Measurements from ENCODE around the gene LILRB2. TPM values are rescaled to one million over a fixed set of nuclear protein-coding genes. Genes with fewer than 3 reads are reported as not detected.
A peak's percentile ranks its signal among the peaks of the same experiment; 100 is the strongest.
"Not testable (repeated sequence)": the region's sequence is repeated elsewhere in the genome, so short reads cannot be mapped to it uniquely, and the experiment has no call there.

The LILRB2 gene
- total RNA-seq, 1 donor: not detected

GRCh38 chr19:54294539-54294938, 13.6 kb upstream of the LILRB2 start:
- no peak for DNase-seq (ENCODE audit: low read depth)
- no peak overlapping the region for H3K4me3 ChIP-seq (ENCODE audit: low read depth, low read length)
- TF ChIP-seq, protein P1, sequence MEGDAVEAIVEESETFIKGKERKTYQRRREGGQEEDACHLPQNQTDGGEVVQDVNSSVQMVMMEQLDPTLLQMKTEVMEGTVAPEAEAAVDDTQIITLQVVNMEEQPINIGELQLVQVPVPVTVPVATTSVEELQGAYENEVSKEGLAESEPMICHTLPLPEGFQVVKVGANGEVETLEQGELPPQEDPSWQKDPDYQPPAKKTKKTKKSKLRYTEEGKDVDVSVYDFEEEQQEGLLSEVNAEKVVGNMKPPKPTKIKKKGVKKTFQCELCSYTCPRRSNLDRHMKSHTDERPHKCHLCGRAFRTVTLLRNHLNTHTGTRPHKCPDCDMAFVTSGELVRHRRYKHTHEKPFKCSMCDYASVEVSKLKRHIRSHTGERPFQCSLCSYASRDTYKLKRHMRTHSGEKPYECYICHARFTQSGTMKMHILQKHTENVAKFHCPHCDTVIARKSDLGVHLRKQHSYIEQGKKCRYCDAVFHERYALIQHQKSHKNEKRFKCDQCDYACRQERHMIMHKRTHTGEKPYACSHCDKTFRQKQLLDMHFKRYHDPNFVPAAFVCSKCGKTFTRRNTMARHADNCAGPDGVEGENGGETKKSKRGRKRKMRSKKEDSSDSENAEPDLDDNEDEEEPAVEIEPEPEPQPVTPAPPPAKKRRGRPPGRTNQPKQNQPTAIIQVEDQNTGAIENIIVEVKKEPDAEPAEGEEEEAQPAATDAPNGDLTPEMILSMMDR (IDR thresholded peaks at IDR 0.05; ENCODE audit: insufficient read depth, low read length): no peak

GRCh38 chr19:54289160-54289559, 8.2 kb upstream of the LILRB2 start:
- DNase-seq (ENCODE audit: low read depth); H3K4me3 ChIP-seq (ENCODE audit: low read depth, low read length): not testable (repeated sequence)

GRCh38 chr19:54287456-54287855, 6.5 kb upstream of the LILRB2 start:
- TF ChIP-seq, protein P1 (IDR thresholded peaks at IDR 0.05; ENCODE audit: insufficient read depth, low read length): no peak
- no peak overlapping the region for H3K4me3 ChIP-seq (ENCODE audit: low read depth, low read length)
- DNase-seq (ENCODE audit: low read depth): peak; percentile 11

DNA sequence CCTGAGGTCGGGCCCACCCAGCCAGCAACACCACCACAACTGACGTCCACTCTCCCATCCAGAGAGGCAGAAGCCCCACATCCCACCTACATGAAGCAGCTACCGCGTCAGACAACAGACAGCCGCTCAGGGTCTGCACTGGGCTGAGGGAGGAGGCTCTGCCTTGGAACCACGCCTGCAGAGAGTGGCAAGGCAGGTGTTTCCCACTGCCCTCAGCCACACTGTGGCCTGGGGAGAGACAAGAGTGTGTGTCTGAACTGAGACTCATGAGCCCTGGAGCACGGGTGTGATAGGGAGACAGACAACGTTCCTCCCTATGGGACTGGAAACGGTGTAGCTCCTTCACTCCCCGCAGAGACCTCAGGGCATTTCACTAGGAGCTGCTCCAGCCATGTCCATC, 5.4 kb upstream of the LILRB2 start:
- not testable (repeated sequence) for H3K4me3 ChIP-seq (ENCODE audit: low read depth, low read length); DNase-seq (ENCODE audit: low read depth)

DNA sequence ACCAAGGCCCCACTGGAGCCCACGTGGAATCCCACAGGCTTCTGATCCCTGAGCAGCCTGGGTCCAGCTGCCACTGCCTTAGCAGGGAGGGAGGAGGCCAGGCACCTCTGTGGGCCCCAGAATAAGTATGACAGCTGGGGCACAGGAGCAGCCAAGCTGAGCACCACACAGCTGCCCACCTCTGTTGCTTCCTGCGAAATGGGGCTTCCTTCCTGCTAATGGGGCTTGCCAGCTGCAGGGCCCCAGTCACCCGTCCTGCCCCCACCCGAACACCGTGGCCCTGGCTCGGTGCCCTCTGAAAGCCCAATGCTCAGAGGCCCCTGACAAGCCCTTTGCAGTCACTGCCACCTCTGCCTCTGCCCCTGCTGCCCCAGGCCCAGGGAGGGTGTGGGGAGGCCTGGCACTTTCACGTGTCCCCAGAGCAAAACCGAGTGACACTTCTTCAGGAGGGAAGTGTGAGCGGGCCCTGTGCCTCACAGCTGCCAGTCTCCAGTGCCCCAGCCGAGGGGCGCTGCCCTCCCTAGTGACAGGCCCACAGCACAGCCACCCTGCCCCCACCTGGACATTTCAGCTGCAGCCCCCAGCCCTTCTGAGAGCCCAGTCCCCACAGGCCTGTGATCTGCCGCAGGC, 4.6 kb upstream of the LILRB2 start:
- H3K4me3 ChIP-seq (ENCODE audit: low read depth, low read length); DNase-seq (ENCODE audit: low read depth): not testable (repeated sequence)

DNA sequence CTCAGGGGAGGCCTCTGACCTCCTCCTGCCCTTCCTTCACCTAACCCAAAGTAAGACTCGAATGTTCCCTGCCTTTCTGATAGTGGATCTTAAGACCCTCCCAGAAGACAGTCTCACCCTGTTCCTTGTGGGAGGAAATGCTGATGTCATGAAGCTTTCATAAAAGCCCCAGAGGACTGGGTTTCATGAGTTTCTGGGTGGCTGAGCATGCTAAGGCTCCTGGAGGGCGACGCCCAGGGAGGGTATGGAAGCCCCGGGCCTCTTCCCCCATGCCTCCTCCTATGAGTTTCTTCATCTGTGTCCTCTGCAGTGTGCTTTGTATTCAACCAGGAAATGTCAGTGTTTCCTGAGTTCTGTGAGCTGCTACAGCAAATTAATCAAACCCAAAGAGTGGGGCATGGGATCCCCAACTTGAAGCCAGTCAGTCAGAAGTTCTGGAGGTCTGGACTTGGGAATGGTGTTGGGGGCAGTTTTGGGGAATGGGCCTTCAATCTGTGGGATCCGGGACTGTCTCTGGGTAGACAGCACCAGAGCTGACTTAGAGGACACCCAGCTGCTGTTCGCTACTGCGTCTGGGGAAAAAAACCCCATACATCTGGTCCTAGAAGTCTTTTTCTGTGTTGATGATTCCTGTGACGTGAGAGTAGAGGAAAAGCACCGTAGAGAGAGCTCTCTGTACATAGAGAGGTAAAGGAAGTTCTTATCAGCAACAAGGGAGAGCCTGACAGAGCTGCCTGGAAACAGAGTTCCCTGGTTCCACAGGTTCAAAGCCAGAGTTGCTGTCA, 2.0 kb upstream of the LILRB2 start:
- DNase-seq (ENCODE audit: low read depth): no peak
- TF ChIP-seq, protein P1 (IDR thresholded peaks at IDR 0.05; ENCODE audit: insufficient read depth, low read length): no peak

DNA sequence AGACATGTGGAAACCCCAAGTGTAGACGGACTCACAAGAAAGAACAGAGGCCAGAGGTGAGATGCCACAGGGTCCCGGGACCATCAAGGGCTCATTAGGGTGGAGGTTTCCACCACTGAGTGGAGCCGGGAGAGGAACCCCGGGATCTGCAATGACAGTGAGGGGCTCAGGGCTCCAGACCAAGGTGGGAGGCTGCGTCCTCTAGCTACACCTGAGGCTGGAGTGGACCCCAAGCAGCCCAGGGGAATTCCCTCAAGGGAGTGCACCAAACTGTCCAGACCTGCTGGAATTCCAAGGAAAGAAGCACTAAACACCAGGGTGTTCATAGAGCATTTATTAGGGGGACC, 792 bp upstream of the LILRB2 start:
- not testable (repeated sequence) for DNase-seq (ENCODE audit: low read depth); H3K4me3 ChIP-seq (ENCODE audit: low read depth, low read length)

More for the DNA sequence above, 2.0 kb upstream of the LILRB2 start:
- no peak overlapping the region for H3K4me3 ChIP-seq (ENCODE audit: low read depth, low read length)

DNA sequence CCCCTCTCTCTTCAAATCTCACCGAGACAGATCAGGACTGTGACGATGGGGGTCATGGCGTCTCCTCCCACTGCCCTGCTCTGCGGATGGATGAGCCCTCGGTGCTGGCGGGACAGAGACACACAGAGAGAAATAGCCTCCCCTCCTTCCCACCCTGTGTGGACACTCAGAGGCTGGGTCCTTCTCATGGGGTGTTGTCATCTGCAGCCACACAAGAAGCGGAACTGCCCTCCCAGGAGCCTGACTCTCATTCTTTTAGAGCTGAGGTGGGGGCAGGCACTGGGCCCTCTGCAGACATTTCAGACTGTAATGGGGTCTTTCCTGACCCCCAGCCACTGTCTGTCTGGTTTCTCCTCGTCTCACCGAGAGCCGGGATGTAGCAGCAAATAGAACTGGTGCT, 469 bp downstream of the LILRB2 start:
- H3K4me3 ChIP-seq (ENCODE audit: low read depth, low read length); DNase-seq (ENCODE audit: low read depth): not testable (repeated sequence)

GRCh38 chr19:54280025-54280424, 885 bp downstream of the LILRB2 start:
- not testable (repeated sequence) for DNase-seq (ENCODE audit: low read depth); H3K4me3 ChIP-seq (ENCODE audit: low read depth, low read length)

DNA sequence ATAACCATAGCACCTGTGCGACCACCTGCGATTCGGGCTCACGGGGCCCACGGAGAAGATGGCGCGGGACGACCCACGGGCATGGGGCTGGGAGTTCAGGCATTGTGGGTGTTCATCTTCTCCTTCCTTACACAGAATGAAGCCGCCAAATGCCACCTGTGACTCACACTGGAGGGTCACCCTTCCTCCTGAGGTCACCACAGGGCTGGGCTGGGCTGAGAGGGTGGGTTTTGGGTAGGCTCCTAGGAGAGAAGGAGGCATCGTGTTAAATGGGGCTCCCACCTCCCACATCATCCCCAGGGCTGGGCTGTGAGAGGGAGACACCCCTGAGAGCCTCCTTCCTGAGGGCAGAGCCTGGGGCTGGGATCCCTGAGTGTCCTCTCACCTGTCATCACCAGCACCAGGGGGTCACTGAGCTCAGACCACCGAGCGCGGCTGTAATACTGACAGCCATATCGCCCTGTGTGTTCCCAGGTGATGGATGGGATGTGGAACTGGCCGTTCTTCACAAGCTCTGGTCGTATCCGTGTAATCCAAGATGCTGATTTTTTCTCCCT, 1.4 kb downstream of the LILRB2 start:
- TF ChIP-seq, protein P1 (IDR thresholded peaks at IDR 0.05; ENCODE audit: insufficient read depth, low read length): no peak
- no peak for DNase-seq (ENCODE audit: low read depth)

GRCh38 chr19:54278571-54279195, 2.2 kb downstream of the LILRB2 start:
- not testable (repeated sequence) for DNase-seq (ENCODE audit: low read depth); H3K4me3 ChIP-seq (ENCODE audit: low read depth, low read length)

More for the DNA sequence above, 1.4 kb downstream of the LILRB2 start:
- no peak overlapping the region for H3K4me3 ChIP-seq (ENCODE audit: low read depth, low read length)

DNA sequence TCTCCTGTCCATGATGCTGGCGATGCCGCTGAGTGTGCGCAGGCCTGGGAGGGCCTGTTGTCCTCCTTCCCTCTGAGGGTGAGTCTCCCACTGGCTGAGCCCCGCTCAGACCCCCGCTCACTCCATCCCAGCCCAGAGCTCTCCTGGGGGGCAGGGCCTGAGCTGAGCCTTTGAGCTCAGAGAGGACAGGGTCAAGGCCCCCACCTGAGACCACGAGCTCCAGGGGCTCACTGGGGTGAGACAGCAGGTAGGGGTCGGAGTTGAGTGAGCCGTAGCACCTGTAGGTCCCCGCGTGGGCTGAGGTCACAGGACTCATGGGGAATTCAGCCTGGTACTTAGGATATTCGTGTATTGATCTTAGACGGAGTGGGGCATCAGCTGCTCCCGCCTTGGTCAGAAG, 2.9 kb downstream of the LILRB2 start:
- H3K4me3 ChIP-seq (ENCODE audit: low read depth, low read length); DNase-seq (ENCODE audit: low read depth): not testable (repeated sequence)

- not testable (repeated sequence) for DNase-seq (ENCODE audit: low read depth); H3K4me3 ChIP-seq (ENCODE audit: low read depth, low read length)
Measured at GRCh38 chr19:54277111-54277615, 3.7 kb downstream of the LILRB2 start.
